Neuronal stem cell (in vitro differentiated cells): Measurements from ENCODE around the gene GSTM1.
"Not testable (repeated sequence)": the region's sequence is repeated elsewhere in the genome, so short reads cannot be mapped to it uniquely, and the experiment has no call there.

Source experiments
- DNase-seq: peaks from one replicate; pipeline ENCODE4 v3.0.0-alpha.2; 2013; ENCODE audit warnings: low spot score
- H2AFZ ChIP-seq: one replicate; pipeline ENCODE4 v1.6.1; 2013; ENCODE audit warnings: mild to moderate bottlenecking, low read length, inconsistent platforms
- H2AK5ac ChIP-seq: 2 replicates; pipeline ENCODE4 v1.6.1; 2013; ENCODE audit warnings: low read depth, mild to moderate bottlenecking, inconsistent platforms, low read length, moderate library complexity, mixed read lengths
- H2BK120ac ChIP-seq: 2 replicates; pipeline ENCODE4 v1.6.1; 2013; ENCODE audit warnings: low read depth, mild to moderate bottlenecking, inconsistent platforms, low read length, moderate library complexity, mixed read lengths
- H2BK12ac ChIP-seq: one replicate; pipeline ENCODE4 v1.6.1; 2013; ENCODE audit warnings: low read length, inconsistent platforms
- H2BK15ac ChIP-seq: 2 replicates; pipeline ENCODE4 v1.6.1; 2013; ENCODE audit warnings: mild to moderate bottlenecking, low read length, inconsistent platforms, mixed read lengths
- H2BK5ac ChIP-seq: one replicate; pipeline ENCODE4 v1.6.1; 2013; ENCODE audit warnings: inconsistent platforms, mild to moderate bottlenecking, low read length, moderate library complexity
- H3K14ac ChIP-seq: one replicate; pipeline ENCODE4 v1.6.1; 2013; ENCODE audit warnings: low read length, inconsistent platforms
- H3K18ac ChIP-seq: 2 replicates; pipeline ENCODE4 v1.6.1; 2013; ENCODE audit warnings: low read length, inconsistent platforms
- H3K23ac ChIP-seq: 2 replicates; pipeline ENCODE4 v1.6.1; 2013; ENCODE audit warnings: low read depth, mild to moderate bottlenecking, mixed read lengths, low read length, inconsistent platforms; ENCODE audit not compliant: poor library complexity
- H3K27ac ChIP-seq: replicated peaks from 3 replicates; pipeline ENCODE4 v1.5.1; 2013; ENCODE audit warnings: low read length, inconsistent platforms
- H3K27me3 ChIP-seq, 3 experiments: 2 replicates each; pipeline ENCODE4 v1.6.1; 2013; ENCODE audit warnings: low read length in 3 of 3, mild to moderate bottlenecking in 2 of 3, inconsistent platforms in 1 of 3, low read depth in 1 of 3, mixed read lengths in 1 of 3, moderate library complexity in 1 of 3; ENCODE audit not compliant: control insufficient read depth in 3 of 3, insufficient read depth in 3 of 3
- H3K36me3 ChIP-seq, 2 donors: replicated peaks in 1 of 2; 2 replicates each; pipeline ENCODE4 v1.6.1; 2013; ENCODE audit warnings: low read length in 2 of 2; ENCODE audit not compliant: control insufficient read depth in 2 of 2, insufficient read depth in 2 of 2
- H3K4ac ChIP-seq: 2 replicates; pipeline ENCODE4 v1.6.1; 2013; ENCODE audit warnings: inconsistent platforms, mild to moderate bottlenecking, low read length, moderate library complexity
- H3K4me1 ChIP-seq, 2 donors: 1 replicate in 1 of 2; 2 replicates in 1 of 2; pipeline ENCODE4 v1.6.1; 2013; ENCODE audit warnings: low read length in 2 of 2, low read depth in 1 of 2; ENCODE audit not compliant: control insufficient read depth in 2 of 2, insufficient read depth in 1 of 2
- H3K4me2 ChIP-seq: one replicate; pipeline ENCODE4 v1.6.1; 2013; ENCODE audit warnings: mild to moderate bottlenecking, low read length, inconsistent platforms; ENCODE audit not compliant: insufficient read depth, poor library complexity, severe bottlenecking
- H3K4me3 ChIP-seq, 2 donors: 2 replicates each; pipeline ENCODE4 v1.5.1; 2013; ENCODE audit warnings: low read length in 2 of 2, mild to moderate bottlenecking in 2 of 2, inconsistent platforms in 1 of 2, moderate library complexity in 1 of 2
- H3K79me1 ChIP-seq: one replicate; pipeline ENCODE4 v1.6.1; 2013; ENCODE audit warnings: low read depth, mild to moderate bottlenecking, inconsistent platforms, low read length, moderate library complexity
- H3K9ac ChIP-seq: one replicate; pipeline ENCODE4 v1.6.1; 2013; ENCODE audit warnings: mild to moderate bottlenecking, low read depth, low read length, inconsistent platforms; ENCODE audit not compliant: poor library complexity
- H3K9me3 ChIP-seq, 2 donors: replicated peaks in 1 of 2; 2 replicates each; pipeline versions ENCODE3 to v1.6.1; 2013; ENCODE audit warnings: low read length in 2 of 2, mild to moderate bottlenecking in 2 of 2, inconsistent platforms in 1 of 2, low read depth in 1 of 2, mixed read lengths in 1 of 2, moderate library complexity in 1 of 2; ENCODE audit not compliant: control insufficient read depth in 2 of 2, insufficient read depth in 1 of 2
- H4K8ac ChIP-seq: one replicate; pipeline ENCODE4 v1.6.1; 2013; ENCODE audit warnings: low read depth, mild to moderate bottlenecking, inconsistent platforms, low read length, moderate library complexity
- H4K91ac ChIP-seq: one replicate; pipeline ENCODE4 v1.6.1; 2013; ENCODE audit warnings: low read length, low read depth, mild to moderate bottlenecking, inconsistent platforms; ENCODE audit not compliant: poor library complexity
- WGBS, 2 donors: extraction: QIAGEN DNeasy Blood & Tissue Kit; methylation state at CpG; one replicate each; pipeline ENCODE4 v1.1.7; 2013; ENCODE audit warnings: missing lambda C conversion rate in 2 of 2, mixed read lengths in 1 of 2; ENCODE audit not compliant: insufficient read length in 2 of 2, insufficient replicate concordance in 1 of 2; ENCODE audit errors: extremely low coverage in 2 of 2; 5-methylcytosine and 5-hydroxymethylcytosine counted together

The GSTM1 gene

GRCh38 chr1:109678637-109679036, 9.0 kb upstream of the GSTM1 start:
- not testable (repeated sequence) for H3K18ac ChIP-seq, H3K4me3 ChIP-seq, H3K9ac ChIP-seq, H3K14ac ChIP-seq, DNase-seq, H4K91ac ChIP-seq, H2BK5ac ChIP-seq, H3K9me3 ChIP-seq, H2AFZ ChIP-seq, H4K8ac ChIP-seq, H3K4me2 ChIP-seq, H3K23ac ChIP-seq, H3K27me3 ChIP-seq, H3K4ac ChIP-seq, H2BK120ac ChIP-seq, H2BK15ac ChIP-seq, H3K79me1 ChIP-seq, H3K27ac ChIP-seq, H2BK12ac ChIP-seq, H3K4me1 ChIP-seq, H3K36me3 ChIP-seq, H2AK5ac ChIP-seq
- no CpG with 5 or more reads among the region's 2 CpGs for WGBS, 2 donors

DNA sequence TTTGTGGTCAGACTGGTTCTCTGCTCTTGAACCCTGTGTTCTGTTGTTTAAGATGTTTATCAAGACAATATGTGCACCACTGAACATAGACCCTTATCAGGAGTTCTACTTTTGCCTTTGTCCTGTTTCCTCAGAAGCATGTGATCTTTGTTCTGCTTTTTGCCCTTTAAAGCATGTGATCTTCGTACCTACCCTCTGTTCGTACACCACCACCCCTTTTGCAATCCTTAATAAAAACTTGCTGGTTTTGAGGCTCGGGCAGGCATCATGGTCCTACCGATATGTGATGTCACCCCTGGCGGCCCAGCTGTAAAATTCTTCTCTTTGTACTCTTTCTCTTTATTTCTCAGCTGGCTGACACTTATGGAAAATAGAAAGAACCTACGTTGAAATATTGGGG, 2.8 kb upstream of the GSTM1 start:
- no CpG with 5 or more reads among the region's 6 CpGs for WGBS, 2 donors
- not testable (repeated sequence) for H3K18ac ChIP-seq, H3K27me3 ChIP-seq, DNase-seq, H3K79me1 ChIP-seq, H3K4me3 ChIP-seq, H3K4ac ChIP-seq, H3K36me3 ChIP-seq, H3K9me3 ChIP-seq, H3K27ac ChIP-seq, H2BK120ac ChIP-seq, H3K9ac ChIP-seq, H3K14ac ChIP-seq, H2BK5ac ChIP-seq, H2AFZ ChIP-seq, H3K4me1 ChIP-seq, H2AK5ac ChIP-seq, H2BK12ac ChIP-seq, H3K4me2 ChIP-seq, H2BK15ac ChIP-seq, H4K8ac ChIP-seq, H4K91ac ChIP-seq, H3K23ac ChIP-seq

DNA sequence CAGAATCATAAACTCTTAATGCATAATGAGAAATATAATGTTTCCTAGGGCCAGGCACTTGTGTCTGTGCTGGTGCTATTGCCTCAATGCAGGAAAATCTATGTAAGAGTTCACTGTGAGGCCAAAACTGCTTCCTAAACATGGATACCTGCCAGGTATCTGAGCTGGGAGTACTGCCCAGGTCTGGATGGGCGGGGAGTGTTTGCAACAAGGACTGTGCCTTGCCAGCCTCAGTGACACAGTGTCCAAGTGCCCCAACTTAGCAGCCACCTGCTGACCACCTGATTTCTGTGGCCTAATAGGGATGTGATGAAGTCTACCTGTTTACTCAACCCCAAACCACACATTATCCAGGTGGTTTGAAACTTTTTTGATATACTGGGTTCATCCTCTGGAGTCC, 2.2 kb upstream of the GSTM1 start:
- H2AK5ac ChIP-seq, H3K23ac ChIP-seq, DNase-seq, H4K91ac ChIP-seq, H4K8ac ChIP-seq, H3K18ac ChIP-seq, H2BK120ac ChIP-seq, H3K4me2 ChIP-seq, H2BK15ac ChIP-seq, H2BK5ac ChIP-seq, H3K14ac ChIP-seq, H2BK12ac ChIP-seq, H3K9ac ChIP-seq, H3K4me3 ChIP-seq, H3K36me3 ChIP-seq, H3K27me3 ChIP-seq, H3K27ac ChIP-seq, H2AFZ ChIP-seq, H3K4ac ChIP-seq, H3K9me3 ChIP-seq, H3K79me1 ChIP-seq, H3K4me1 ChIP-seq: not testable (repeated sequence)
- WGBS, 2 donors = no CpG with 5 or more reads among the region's 1 CpG

DNA sequence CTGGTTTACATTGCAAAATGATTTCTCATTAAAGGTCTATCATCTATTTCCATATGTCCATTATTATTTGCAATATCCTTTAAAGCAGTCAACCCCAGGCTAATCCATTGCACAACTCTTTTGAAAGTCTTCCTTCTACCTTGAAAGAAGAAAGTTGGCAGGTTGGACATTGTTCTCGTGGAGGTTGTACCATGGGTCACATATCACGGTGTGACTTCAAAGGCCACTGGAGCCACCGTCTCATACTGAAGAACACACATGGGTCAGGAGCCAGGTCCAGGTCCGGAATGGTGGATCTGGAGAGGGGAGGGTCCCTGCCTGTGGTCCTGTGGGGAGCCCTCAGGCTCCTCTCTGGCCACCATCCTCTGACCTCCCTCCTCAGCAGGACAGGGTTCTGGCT, 1.7 kb upstream of the GSTM1 start:
- not testable (repeated sequence) for H2BK5ac ChIP-seq, H3K4me2 ChIP-seq
- WGBS, 2 donors = no CpG with 5 or more reads among the region's 4 CpGs

More for the DNA sequence above, 1.7 kb upstream of the GSTM1 start:
- not testable (repeated sequence) for H2AFZ ChIP-seq, H3K27ac ChIP-seq, H3K23ac ChIP-seq, H3K4ac ChIP-seq, H3K79me1 ChIP-seq, H3K18ac ChIP-seq, H4K91ac ChIP-seq, H2BK120ac ChIP-seq, H3K4me3 ChIP-seq, H4K8ac ChIP-seq, H3K9me3 ChIP-seq, H3K27me3 ChIP-seq, H2AK5ac ChIP-seq, H3K4me1 ChIP-seq, H3K36me3 ChIP-seq, H2BK12ac ChIP-seq, H3K14ac ChIP-seq, DNase-seq, H3K9ac ChIP-seq, H2BK15ac ChIP-seq
